GM19238 (cell line): ENCODE data around the gene EFCAB6.

Source experiments
- DNase-seq: peaks from one replicate; pipeline ENCODE4 v3.0.0; 2011; ENCODE audit warnings: low spot score; ENCODE audit not compliant: insufficient read length

EFCAB6 gene

DNA sequence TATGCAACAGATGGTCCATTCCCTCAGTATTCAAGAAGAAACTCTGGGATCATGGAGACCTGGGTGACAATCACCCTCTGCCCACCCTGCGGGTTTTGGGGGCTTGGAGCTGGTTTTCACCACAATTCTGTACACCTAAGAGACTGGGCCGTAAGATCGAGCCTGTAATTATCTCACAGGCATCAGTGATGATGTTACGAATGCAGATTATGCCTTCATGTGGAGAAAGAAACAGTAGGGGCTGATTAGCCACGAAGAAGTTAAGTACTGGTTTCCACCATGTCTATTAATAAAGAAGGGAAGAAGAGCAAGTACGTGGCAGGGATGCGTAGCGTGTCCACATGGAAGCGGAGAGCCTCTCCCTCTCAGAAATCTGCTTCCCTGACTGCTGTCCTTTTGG is 5.3 kb upstream of the EFCAB6 start:
- DNase-seq = no peak

DNA sequence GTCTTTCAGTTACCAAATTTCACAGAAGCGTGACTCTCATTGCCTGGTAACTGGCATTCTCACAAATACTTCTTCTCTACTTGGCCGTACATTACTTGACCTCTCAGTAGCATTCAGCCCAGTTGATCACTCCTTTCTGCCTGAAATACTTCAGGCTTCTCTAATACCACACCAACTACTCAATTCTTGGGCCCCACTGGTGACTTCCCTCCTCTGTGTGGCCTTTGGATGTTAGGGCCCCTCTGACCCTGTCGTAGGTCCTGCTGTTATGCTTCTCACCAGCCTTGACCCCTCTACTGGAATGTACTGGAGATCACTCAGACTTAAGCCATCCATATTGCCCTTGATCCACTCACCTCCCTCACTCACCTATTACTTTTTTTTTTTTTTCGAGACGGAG is 2.2 kb upstream of the EFCAB6 start:
- no peak for DNase-seq

DNA sequence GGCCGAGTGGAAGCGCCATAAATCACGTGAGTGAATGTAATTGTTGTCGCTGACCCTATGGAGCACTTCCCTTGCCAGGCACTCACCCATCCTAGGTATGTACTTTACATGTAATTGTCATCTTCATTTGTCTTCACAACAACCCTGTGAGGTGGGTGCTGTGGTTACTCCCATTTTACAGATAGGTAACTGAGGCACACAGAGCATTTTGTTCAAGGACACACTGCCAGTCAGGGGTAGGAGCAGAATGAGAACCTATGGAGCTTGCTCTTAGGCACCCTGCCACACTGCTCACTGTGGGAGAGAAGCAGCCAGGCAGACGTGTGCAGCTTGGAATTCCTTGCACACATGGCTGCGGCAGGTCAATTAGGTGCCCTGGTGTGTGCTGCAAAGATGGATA is 785 bp upstream of the EFCAB6 start:
- no peak for DNase-seq

DNA sequence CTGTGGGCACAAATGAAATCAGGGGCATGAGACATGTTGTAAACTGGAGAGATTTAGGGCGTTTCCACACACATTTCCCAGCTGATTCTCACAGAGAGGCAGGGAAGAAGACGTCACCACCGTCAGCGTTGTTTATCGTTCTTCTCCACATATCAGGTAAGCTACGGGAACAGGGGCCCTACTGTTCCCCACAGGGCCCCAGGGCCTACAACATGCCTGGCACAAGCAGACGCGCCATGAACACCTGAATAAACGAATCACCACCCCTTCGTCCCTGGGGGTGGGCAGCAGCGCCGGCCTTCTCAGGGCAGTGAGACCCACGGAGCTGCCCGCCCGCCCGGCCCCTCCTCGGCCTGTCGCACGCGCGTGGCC is 342 bp downstream of the EFCAB6 start:
- no peak for DNase-seq

DNA sequence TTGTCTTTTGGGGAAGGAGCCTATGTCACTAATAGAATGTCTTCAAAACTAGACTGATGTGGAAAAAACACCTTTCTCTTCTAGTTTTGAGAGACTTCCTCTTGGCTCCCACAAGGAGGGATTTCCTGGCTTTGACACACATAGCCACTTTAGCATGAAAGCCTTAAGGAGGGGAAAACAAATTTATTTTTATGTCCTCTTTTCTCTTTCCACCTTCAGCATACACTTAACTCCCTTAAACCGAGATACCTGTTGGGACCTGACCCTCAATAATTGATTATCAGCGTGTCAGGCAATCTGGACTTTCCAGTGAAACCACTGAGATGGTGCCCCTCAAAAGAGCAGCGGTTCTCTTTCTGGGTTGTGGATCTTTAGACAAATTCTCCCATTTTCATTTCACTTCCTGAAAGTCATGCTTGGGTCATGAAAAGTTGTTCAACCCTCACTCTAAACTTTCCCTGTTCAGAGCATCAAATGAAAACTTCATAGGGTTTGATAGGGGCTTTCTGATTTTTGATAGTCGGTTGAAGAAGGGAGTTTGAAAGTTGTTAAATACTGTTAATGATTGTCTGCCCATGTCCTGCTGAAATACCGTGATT is 9.1 kb downstream of the EFCAB6 start:
- DNase-seq = no peak

DNA sequence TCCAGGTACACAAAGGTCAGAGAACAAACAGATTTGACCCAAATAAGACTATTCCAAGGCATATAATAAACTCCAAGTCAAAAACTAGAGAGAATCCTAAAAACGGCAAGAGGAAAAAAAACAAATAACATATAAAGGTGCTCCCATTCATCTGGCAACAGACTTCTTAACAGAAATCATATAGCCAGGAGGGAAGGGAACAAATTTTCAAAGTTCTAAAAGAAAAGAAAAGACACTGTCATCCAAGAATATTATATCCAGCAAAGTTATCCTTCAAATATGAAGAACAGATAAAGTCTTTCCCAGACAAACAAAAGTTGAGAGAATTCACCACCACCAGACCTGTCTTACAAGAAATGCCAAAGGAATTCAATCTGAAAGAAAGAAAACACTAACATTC is 11.1 kb downstream of the EFCAB6 start:
- no peak for DNase-seq

DNA sequence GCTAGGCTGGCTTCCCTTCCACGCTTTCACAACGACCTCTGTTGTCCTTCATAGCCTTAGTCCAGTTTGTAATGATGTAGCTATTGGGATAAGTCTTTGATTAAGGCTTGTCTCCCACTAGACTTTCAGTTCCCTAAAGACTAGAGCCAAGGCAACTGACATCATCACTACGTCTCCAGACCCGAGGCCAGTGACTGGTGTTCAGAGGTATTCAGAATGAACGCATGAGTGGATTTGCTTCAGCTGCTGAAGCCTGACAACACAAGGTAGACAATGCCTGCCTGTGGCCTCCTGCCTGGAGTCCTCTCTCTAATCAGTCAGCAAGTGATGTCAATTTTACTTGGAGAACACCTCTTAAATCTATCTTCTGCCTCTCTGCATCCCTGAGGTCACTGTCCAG is 13.6 kb downstream of the EFCAB6 start:
- DNase-seq = peak; percentile 37

DNA sequence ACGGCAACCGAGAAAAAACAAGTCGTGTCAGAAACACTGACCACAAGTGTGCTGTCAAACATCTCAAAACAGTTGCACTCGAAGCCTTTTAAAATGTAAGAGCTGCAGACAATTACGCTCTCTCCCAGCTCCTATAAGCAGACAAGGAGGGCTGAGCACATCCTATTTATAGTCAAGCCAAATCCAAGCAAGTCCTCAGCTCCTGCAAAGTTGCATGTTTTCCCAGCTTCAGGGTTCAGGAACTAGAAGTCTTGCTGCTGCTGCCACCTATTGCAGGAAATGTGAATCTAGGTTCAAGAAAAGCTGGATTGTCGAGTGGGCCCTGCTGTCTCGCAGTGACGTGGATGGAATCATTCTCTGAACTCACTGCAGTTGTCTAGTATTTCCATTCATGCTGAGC is 15.5 kb downstream of the EFCAB6 start:
- no peak for DNase-seq

DNA sequence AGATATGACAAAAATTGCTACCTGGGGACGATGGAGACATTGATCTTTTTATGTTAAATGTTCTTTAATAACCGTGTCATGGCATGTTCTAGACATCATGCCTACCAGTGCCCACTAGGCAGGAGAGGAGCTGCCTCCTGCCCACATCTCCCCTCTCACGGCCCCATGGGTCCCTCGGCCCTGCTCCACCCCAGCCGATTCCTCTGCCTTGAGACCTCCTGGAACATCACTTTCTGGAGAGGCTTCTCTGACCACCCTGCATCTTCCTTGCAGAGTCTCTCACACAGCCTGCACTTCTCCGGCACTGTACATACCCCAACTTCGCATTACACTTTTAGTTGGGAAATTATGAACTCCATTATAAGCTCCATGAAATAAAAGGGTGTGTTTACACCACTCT is 16.8 kb downstream of the EFCAB6 start:
- DNase-seq = no peak

DNA sequence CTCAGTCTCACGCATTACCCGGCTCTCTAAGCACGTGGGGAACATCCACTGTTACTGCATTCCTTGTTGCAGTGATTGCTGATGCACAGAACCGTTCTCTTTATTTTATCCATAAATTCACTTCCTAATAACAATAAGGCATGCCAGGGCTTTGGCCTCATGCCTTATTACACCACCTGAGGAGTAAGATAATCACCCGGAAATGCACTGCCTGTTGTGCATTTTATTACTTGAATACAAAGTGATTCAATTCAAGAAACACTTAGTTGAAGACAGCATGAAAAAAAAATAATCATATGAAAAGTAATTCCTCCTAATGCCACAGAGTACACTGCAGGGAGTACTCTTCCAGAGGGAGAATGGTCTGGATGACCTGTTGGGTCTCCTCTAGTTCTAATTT is 19.2 kb downstream of the EFCAB6 start:
- DNase-seq = no peak

DNA sequence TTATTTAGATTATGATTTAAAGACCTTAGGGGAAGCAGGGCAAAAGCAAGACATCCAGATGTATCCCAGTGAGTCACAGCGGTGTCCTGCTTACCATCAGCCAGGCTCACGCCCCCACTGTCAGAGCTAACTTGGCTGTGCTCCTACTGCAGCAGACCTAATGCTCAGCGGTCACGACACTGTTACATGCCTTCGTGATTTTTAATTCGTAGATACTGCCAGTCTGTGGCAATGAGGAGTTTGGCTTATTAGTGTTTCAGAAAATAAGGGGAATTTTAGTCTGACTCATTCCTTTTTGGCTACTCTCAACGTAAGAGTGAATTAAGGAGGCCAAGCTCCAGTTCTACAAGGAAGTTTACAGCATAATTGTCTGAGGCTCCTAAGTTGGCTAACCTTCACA is 22.7 kb downstream of the EFCAB6 start:
- no peak for DNase-seq

DNA sequence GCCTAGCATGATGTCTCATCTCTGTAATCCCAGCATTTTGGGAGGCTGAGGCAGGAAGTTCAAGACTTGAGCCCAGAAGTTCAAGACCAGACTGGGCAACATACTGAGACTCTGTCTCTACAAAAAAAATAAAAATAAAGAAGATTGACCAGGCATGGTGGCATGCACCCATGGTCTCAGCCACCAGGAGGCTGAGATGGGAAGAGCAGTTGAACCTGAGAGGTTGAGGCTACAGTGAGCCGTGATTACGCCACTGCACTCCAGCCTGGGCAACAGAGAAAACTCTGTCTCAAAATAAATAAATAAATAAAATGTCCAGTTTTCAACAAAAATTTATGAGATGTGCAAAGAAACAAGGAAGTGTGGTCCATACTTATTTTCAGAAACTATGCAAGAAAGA is 28.3 kb downstream of the EFCAB6 start:
- DNase-seq = no peak

DNA sequence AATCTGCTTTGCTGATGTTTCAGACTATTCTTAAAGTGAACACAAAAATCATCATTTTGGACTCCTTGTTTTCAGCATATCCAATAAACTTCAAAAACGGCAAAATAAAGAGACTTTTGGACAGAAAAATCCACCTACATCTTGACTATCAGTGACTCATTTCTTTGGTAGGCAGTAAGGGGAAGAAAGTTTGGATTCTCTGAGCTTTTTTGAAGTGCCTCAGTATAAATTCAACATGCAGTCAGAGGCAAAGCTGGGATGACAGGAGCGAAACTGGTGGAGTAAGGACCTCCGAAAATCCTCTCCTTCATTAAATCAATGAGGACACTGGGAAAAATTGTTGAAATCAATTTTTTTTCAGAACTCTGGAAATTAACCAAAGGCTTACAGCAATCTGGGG is 29.7 kb downstream of the EFCAB6 start:
- no peak for DNase-seq

DNA sequence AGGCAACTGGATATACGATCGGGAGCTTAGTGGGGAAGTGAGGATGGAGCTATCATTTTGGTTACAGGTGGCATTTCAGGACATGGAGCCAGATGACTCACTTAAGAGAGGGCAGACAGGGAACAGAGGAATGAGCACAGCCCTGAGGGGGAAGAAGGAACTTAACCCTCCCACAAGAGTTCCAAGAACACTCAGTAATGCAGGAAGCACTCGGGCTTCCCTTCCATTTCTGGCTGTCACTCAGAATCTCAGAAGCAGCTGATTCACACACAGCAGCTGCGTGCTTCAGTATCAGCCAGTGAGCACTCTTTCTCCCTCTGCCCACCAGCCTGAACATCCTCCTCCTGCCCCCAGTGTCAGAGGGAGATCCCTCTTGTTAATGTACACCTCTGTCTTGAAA is 34.8 kb downstream of the EFCAB6 start:
- DNase-seq = no peak

DNA sequence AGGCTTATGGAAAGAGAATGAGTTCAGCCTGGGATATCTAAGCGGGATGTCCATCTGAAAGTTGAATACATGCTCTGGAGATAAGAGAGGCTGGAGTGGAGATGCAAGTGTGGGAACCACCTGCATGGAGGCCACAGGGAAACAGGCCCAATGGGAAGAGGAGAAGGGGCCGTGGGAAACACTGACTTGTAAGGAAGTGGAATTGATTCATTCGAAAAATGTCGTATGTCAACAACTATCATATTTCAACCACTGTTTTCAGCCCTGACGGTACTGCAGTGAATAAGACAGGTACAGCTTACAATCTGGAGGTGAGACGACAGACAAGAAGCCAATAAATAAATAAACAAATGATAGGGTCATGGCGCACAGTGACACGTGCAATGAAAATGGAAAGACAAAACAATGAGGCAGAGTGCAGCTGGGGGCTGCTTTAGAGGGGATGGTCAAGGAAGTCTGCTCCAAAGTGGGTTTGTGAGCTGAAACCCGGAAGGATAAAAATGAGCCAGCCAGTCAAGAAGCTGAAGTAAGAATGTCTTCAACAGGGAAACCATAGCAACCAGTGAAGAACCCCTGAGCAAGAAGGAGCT is 35.9 kb downstream of the EFCAB6 start:
- DNase-seq = no peak

DNA sequence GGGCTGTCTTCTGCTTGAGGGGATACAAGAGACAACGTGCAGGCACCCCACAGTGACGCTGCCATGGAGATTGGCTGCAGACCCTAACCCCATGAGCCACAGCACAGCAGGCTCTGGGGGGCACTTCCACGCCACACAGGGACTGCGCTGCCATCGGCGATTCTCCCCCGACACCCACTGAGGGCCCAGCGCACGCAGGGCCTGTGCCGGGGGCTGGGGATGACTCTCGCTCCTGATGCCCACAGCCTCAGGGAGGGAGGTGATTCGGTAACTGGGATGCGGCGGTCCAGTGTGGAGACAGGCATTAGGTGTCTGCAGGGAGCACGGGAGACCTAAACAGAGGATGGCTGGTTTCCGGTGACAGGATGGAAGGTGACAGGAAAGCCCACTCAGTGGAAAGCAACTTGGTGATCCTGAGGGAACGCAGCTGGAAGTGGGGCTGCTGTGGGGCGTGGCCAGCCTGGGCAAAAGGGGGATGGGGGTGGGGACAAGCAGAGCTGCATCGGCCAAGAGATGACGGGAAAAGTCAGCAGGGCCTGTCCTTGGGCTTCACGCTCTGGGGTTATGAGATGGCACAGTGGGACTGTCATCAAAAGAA is 37.7 kb downstream of the EFCAB6 start:
- no peak for DNase-seq

DNA sequence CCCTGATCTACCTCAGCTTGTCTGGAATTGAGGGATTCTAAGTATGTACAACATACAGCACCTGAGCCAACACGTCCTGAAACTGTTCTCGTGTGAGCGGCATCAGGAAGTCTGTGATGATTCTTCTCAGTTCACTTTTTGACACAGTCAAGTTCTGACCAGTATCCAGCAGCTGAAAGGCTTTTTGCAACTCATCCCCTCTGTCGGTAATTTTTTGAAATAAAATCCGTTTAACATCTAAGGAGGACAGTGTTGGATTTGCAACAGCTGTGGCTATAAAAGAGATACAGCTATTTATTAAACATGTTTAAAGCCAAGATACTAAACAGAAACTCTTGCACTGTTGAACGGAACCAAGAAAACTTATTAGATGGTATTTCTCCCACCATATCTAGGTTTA is 39.3 kb downstream of the EFCAB6 start:
- DNase-seq = no peak

DNA sequence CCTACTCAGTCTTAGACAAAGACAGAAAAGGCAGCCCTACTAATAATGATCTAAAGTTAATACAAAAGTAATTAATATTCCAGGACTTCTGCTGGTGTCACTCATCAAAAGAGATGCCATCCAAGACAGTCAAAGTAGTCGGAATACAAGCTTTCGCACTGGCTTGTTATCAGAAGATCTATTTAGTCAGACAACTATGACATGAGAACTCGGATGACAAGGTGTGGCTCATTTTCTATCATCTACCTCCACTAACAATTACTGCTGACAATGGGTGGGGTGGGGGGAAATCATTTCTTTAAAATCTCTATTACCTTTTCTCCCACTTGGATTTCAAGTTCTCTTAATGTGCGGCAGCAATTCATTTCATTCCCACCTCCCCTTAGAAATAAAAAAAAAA is 56.7 kb downstream of the EFCAB6 start:
- DNase-seq = no peak

DNA sequence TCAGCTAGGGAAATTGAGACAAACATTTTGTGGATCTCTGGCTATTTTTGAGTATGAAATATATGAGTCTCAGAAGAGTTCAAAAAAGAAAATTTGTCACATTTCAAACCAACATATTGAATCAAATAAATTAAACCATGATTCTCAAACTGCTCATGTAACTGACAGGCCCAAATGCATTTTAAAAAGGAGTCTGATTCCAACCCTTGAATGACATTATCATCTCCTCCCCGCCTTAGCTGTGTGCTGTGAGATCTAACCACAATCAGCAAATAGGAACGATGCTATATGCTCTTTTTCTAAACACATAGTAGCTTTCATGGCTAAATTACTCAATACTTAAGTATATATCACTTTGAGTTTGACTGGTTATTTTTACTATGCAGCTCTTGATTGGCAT is 57.1 kb downstream of the EFCAB6 start:
- no peak for DNase-seq

DNA sequence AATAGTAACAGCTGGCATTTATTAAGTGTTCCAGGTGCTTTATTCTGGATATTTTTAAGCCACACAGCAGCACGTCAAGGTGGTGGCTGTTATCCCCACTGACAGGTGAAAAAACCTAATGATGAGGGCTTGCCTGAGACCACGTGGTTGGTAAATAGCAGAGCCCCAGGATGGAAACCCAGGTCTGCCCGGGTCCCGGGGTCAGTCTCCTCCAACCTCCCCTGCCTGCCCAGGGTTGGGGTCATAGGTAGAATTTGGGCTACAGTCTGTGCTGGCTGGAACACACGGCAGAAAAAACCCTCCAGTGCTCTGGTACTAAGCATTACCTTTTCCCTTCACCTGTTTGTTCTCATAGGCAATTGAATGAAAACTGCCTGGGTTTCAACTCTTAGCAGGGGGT is 57.9 kb downstream of the EFCAB6 start:
- DNase-seq = no peak

DNA sequence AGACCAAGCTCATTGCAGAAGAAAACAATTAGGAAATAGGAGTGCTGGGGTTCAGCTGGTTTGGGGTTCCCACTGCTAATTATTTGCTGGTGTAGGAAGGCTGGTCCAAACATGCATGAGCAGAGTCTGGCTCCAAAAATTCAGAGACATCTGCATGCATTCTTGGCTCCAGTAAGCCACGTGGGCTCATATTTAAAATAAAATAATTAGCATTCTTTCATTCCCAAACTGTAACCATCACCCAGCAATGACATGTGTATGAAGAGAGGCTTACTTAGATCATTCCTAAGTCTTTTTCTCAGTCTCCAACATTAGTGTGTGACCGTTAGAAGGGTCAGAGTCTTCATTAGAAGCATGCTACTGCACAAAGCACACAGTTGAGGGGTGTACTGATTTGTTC is 58.4 kb downstream of the EFCAB6 start:
- DNase-seq = no peak

DNA sequence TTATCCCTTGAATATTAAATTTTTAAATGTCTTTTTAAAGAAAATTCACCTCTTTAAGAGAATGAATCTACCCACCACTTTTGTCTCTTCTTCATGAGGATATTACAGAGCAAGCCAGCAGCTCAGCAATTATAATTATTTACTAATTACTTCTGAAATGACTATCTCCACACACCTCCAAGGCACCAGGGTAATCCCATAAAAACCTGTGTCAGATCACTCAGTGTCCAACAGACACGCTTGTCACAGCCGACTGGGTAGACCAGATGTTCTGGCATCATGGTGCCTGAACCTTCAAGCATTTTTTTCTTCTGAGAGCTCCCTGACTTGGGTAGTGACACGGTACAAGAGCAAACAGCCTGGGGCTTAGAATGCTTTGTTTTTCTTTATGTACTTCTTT is 61.4 kb downstream of the EFCAB6 start:
- no peak for DNase-seq

DNA sequence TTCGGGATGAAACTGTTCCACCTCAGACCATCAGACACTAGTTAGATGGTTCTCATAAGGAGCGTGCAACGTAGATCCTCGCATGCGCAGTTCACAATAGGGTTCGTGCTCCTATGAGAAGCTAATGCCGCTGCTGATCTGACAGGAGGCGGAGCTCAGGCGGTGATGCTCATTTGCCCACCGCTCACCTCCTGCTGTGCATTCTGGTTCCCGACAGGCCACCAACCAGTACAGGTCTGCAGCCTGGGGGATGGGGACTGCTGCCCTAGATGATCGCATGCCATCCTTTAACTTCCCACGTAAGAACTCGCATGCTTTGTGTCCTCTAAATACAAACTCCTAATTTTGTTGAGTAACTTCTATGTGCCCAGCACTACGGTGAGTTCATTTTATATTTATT is 62.6 kb downstream of the EFCAB6 start:
- DNase-seq = no peak

DNA sequence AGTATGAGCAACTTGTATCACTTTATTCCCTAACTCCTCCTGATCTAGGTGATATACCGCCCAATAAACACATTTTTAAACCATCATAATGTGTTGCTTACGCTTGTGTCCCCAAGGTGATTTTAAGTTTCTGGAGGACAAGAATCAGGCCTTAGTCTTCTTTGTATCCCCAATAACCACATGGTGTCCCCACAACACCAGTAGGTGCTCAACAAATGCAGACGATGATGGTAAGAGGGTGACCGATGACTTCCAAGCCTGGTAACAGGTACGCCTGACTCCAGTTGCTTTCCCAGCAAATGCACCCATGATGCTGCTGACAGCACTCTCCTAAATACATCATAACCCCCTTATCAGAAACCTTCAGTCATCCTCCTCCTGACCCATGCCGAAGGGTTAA is 64.2 kb downstream of the EFCAB6 start:
- DNase-seq = no peak
